Testis (tissue), 2 donors: ENCODE data around the gene BLCAP.

Experiments
- CTCF ChIP-seq, 3 experiments: fragments of 450-650 bp in 2 of 3; fragments of 200-600 bp in 1 of 3; sonication (generic) in 1 of 3; IDR thresholded peaks; one replicate each; pipeline ENCODE4 v1.5.1; 2016 to 2019; ENCODE audit warnings: antibody characterized with exemption in 3 of 3, mild to moderate bottlenecking in 2 of 3, moderate library complexity in 1 of 3
- POLR2A ChIP-seq: fragments of 450-650 bp; IDR thresholded peaks from one replicate; pipeline ENCODE4 v1.6.1; 2017; ENCODE audit warnings: antibody characterized with exemption, mild to moderate bottlenecking, moderate library complexity

GRCh38 chr20:37567671-37568588 is 40.3 kb upstream of the BLCAP start:
- TF ChIP-seq CTCF (IDR thresholded peaks at IDR 0.05) (no peak), POLR2A (no peak)
